Right lobe of liver (tissue), 6 donors: ENCODE measurements around the gene CSAG1. TPM values are rescaled to one million over a fixed set of nuclear protein-coding genes. Genes with fewer than 3 reads are reported as not detected.
"Not testable (repeated sequence)": the region's sequence is repeated elsewhere in the genome, so short reads cannot be mapped to it uniquely, and the experiment has no call there.

Experiments used
- ATAC-seq, 4 donors: fragments of 200-7000 bp; cut with Tn5 transposase; one replicate each; pipeline ENCODE4 v1.9.1; 2020; ENCODE audit warnings: mild to moderate bottlenecking in 4 of 4, moderate library complexity in 4 of 4
- DNase-seq, 3 donors: peaks; one replicate each; pipeline ENCODE4 v3.0.0-alpha.2; 2020
- H3K27ac ChIP-seq, 3 donors: fragments of 200-600 bp; one replicate each; pipeline ENCODE4 v1.8.0; 2022
- H3K27me3 ChIP-seq, 2 donors: fragments of 200-600 bp; one replicate each; pipeline ENCODE4 v1.8.0; 2022
- H3K36me3 ChIP-seq, 4 donors: fragments of 200-600 bp; sonication (generic) in 1 of 4; one replicate each; pipeline versions ENCODE4 v1.5.1 to v1.8.0; 2017 to 2022; ENCODE audit warnings: control low read depth in 1 of 4
- H3K4me1 ChIP-seq, 4 donors: fragments of 200-600 bp; sonication (generic) in 1 of 4; one replicate each; pipeline versions ENCODE4 v1.5.1 to v1.8.0; 2017 to 2022; ENCODE audit warnings: control low read depth in 1 of 4
- H3K4me3 ChIP-seq, 3 donors: fragments of 200-600 bp; one replicate each; pipeline ENCODE4 v1.8.0; 2022
- H3K9me3 ChIP-seq, 4 donors: fragments of 200-600 bp; sonication (generic) in 1 of 4; one replicate each; pipeline versions ENCODE4 v1.5.1 to v1.8.0; 2017 to 2022; ENCODE audit warnings: control low read depth in 1 of 4
- CTCF ChIP-seq, 4 donors: fragments of 200-600 bp in 3 of 4; fragments of 450-650 bp in 1 of 4; IDR thresholded peaks; one replicate each; pipeline versions ENCODE4 v1.5.1 to v1.8.0; 2016 to 2022; ENCODE audit warnings: antibody characterized with exemption in 4 of 4, mild to moderate bottlenecking in 2 of 4
- POLR2A ChIP-seq: fragments of 450-650 bp; IDR thresholded peaks from one replicate; pipeline ENCODE4 v1.6.1; 2017; ENCODE audit warnings: antibody characterized with exemption, mild to moderate bottlenecking
- WGBS: methylation state at CpG from one replicate; pipeline ENCODE4 v1.1.6; 2018; ENCODE audit warnings: low coverage, low lambda C conversion rate; ENCODE audit not compliant: insufficient coverage; ENCODE audit errors: missing lambda C conversion rate; 5-methylcytosine and 5-hydroxymethylcytosine counted together
- intact Hi-C, 2 donors: fragments of 100-400 bp; cut with DNase I; formaldehyde crosslinking; loops; one replicate each; pipeline versions ENCODE4 v1.11.2 to v1.14.1; 2022
- total RNA-seq, 6 experiments: library from RNA; depleted of rRNA in 2 of 6; stranded (reverse); fragments of >200 nt in 2 of 6; fragmentation: NEBNext Ultra II Directional in 3 of 6; extraction: Animal tissue kit (Norgen Biotek cat#: 25700) in 3 of 6; gene quantifications; one replicate each; pipeline versions ENCODE4 v1.1.0 to v1.2.4, GENCODE V29; 2016 to 2023
- donor health status: DM: no; HTN: yes; CAD: no.
- donor health status: DM: no; HTN: no; CAD: no.
- donor health status: DM: no; HTN: no; CAD: no.
- donor health status: DM: no; HTN: yes; CAD: no.
- donor health status: DM: no; HTN: yes; CAD: no.

CSAG1 gene
- total RNA-seq, 6 experiments from 2014 or later, result not detected

DNA sequence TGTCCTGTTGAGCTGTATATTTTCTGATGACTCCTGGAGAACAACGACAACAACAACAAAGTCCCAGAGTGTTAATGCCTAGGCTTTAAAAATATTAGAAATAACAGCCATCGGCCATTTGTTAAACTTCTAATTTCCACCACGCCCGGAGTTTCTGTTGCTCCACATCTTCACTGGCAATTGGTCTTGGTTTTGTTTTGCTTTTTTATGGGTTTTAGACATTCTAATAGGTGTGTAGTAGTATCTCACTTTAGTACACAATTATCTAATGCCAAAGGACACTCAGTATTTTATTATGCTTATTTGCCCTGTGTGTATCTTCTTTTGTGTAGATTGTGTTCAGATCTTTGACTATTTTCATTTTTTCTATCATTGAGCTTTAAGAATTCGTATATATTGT lies 5.0 kb upstream of the CSAG1 start:
- no peaks in the 10 kb centered on the region for H3K27me3 ChIP-seq
- TF ChIP-seq CTCF (IDR thresholded peaks at IDR 0.05) (no peak), POLR2A (no peak)
- ATAC-seq, result no peak
- intact Hi-C loops, result no loop called here
- no peaks in the 10 kb centered on the region for H3K4me1 ChIP-seq
- H3K27ac ChIP-seq, result no peak overlapping the region
- DNase-seq, result no peak
- no peaks in the 10 kb centered on the region for H3K9me3 ChIP-seq
- H3K36me3 ChIP-seq, result no peaks in the 10 kb centered on the region
- H3K4me3 ChIP-seq, result no peak overlapping the region
- 64% methylated on average over 5 of the region's 5 CpGs for WGBS

DNA sequence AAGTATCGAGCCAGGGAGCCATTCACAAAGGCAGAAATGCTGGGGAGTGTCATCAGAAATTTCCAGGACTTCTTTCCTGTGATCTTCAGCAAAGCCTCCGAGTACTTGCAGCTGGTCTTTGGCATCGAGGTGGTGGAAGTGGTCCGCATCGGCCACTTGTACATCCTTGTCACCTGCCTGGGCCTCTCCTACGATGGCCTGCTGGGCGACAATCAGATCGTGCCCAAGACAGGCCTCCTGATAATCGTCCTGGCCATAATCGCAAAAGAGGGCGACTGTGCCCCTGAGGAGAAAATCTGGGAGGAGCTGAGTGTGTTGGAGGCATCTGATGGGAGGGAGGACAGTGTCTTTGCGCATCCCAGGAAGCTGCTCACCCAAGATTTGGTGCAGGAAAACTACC lies 3.0 kb upstream of the CSAG1 start:
- ATAC-seq, H3K9me3 ChIP-seq, H3K4me1 ChIP-seq, H3K27ac ChIP-seq, H3K4me3 ChIP-seq, H3K27me3 ChIP-seq, DNase-seq, intact Hi-C loops, H3K36me3 ChIP-seq: not testable (repeated sequence)
- 63% methylated on average over 11 of the region's 12 CpGs for WGBS

GRCh38 chrX:152735860-152736511 lies 2.5 kb upstream of the CSAG1 start:
- no peak for ATAC-seq
- WGBS, result 89% methylated on average over 2 of the region's 12 CpGs
- peak in 1 of 3 donors; percentile 2 for DNase-seq

GRCh38 chrX:152735101-152735500 lies 1.6 kb upstream of the CSAG1 start:
- peak in 1 of 3 donors; percentile 1 for DNase-seq
- no peak for ATAC-seq
- Histone ChIP-seq H3K4me3 (no peak overlapping the region), H3K36me3 (no peaks in the 10 kb centered on the region), H3K27ac (no peak overlapping the region), H3K9me3 (no peaks in the 10 kb centered on the region), H3K27me3 (no peaks in the 10 kb centered on the region), H3K4me1 (no peaks in the 10 kb centered on the region)
- WGBS, result no CpG with 5 or more reads among the region's 2 CpGs
- TF ChIP-seq CTCF (IDR thresholded peaks at IDR 0.05) (no peak), POLR2A (no peak)
- intact Hi-C loops, result no loop called here

More at GRCh38 chrX:152735860-152736511, 2.5 kb upstream of the CSAG1 start:
- Histone ChIP-seq H3K9me3 (no peaks in the 10 kb centered on the region), H3K27me3 (no peaks in the 10 kb centered on the region), H3K27ac (no peak overlapping the region), H3K4me3 (no peak overlapping the region), H3K4me1 (no peaks in the 10 kb centered on the region), H3K36me3 (no peaks in the 10 kb centered on the region)
- no peak for TF ChIP-seq POLR2A
- no peak for TF ChIP-seq CTCF (IDR thresholded peaks at IDR 0.05)
- intact Hi-C loops, result no loop called here

GRCh38 chrX:152734143-152734858 lies 780 bp upstream of the CSAG1 start:
- H3K27ac ChIP-seq, intact Hi-C loops, ATAC-seq, H3K27me3 ChIP-seq, H3K36me3 ChIP-seq, H3K4me1 ChIP-seq, H3K4me3 ChIP-seq, H3K9me3 ChIP-seq: not testable (repeated sequence)
- 84% methylated on average over 17 of the region's 22 CpGs for WGBS
- DNase-seq, result peak in 1 of 3 donors; percentile 5
